Mononuclear cell (primary cell): ENCODE data around the gene AADACL3. TPM values are rescaled to one million over a fixed set of nuclear protein-coding genes. Genes with fewer than 3 reads are reported as not detected.
"Not testable (repeated sequence)": the region's sequence is repeated elsewhere in the genome, so short reads cannot be mapped to it uniquely, and the experiment has no call there.

Source experiments
- H3K27me3 ChIP-seq: 2 replicates; pipeline ENCODE4 v1.6.0; 2011; ENCODE audit warnings: low read length, control low read depth; ENCODE audit not compliant: insufficient read depth
- H3K4me1 ChIP-seq: 2 replicates; pipeline ENCODE4 v1.5.1; 2011; ENCODE audit warnings: mild to moderate bottlenecking, low read length, control low read depth; ENCODE audit not compliant: insufficient read depth
- H3K4me3 ChIP-seq: 2 replicates; pipeline ENCODE4 v1.5.1; 2011; ENCODE audit warnings: mild to moderate bottlenecking, low read length, moderate library complexity
- H3K9me3 ChIP-seq: 2 replicates; pipeline ENCODE4 v1.5.1; 2011; ENCODE audit warnings: low read depth, mild to moderate bottlenecking, control low read depth, low read length
- total RNA-seq: library from RNA; depleted of rRNA; stranded (reverse); fragments of >200 nt; gene quantifications from one replicate; pipeline ENCODE4 v1.2.3, GENCODE V29; 2012

The AADACL3 gene
- total RNA-seq, 1 donor = not detected

GRCh38 chr1:12708396-12709090, 7.4 kb upstream of the AADACL3 start:
- no peaks in the 10 kb centered on the region for H3K27me3 ChIP-seq
- no peak overlapping the region for H3K4me3 ChIP-seq
- no peaks in the 10 kb centered on the region for H3K9me3 ChIP-seq
- H3K4me1 ChIP-seq = no peaks in the 10 kb centered on the region

GRCh38 chr1:12709091-12709491, 6.8 kb upstream of the AADACL3 start:
- H3K9me3 ChIP-seq = no peaks in the 10 kb centered on the region
- no peak overlapping the region for H3K4me3 ChIP-seq
- no peaks in the 10 kb centered on the region for H3K4me1 ChIP-seq
- no peaks in the 10 kb centered on the region for H3K27me3 ChIP-seq

- Histone ChIP-seq H3K9me3 (no peaks in the 10 kb centered on the region), H3K4me3 (no peak overlapping the region), H3K27me3 (no peaks in the 10 kb centered on the region), H3K4me1 (no peaks in the 10 kb centered on the region)
These were observed 6.2 kb upstream of the AADACL3 start for GRCh38 chr1:12709696-12710095.

GRCh38 chr1:12711536-12711935, 4.4 kb upstream of the AADACL3 start:
- Histone ChIP-seq H3K4me1 (no peaks in the 10 kb centered on the region), H3K27me3 (no peaks in the 10 kb centered on the region), H3K9me3 (no peaks in the 10 kb centered on the region), H3K4me3 (no peak overlapping the region)

GRCh38 chr1:12712076-12712475, 3.8 kb upstream of the AADACL3 start:
- no peak overlapping the region for H3K4me3 ChIP-seq
- no peaks in the 10 kb centered on the region for H3K27me3 ChIP-seq
- H3K9me3 ChIP-seq = no peaks in the 10 kb centered on the region
- H3K4me1 ChIP-seq = no peaks in the 10 kb centered on the region

GRCh38 chr1:12712929-12713328, 3.0 kb upstream of the AADACL3 start:
- H3K9me3 ChIP-seq = no peaks in the 10 kb centered on the region
- H3K4me1 ChIP-seq = no peaks in the 10 kb centered on the region
- no peaks in the 10 kb centered on the region for H3K27me3 ChIP-seq
- no peak overlapping the region for H3K4me3 ChIP-seq

- not testable (repeated sequence) for H3K9me3 ChIP-seq, H3K27me3 ChIP-seq, H3K4me1 ChIP-seq, H3K4me3 ChIP-seq
These were observed 2.3 kb upstream of the AADACL3 start for GRCh38 chr1:12713651-12714050.

- Histone ChIP-seq H3K4me1 (no peaks in the 10 kb centered on the region), H3K4me3 (no peak overlapping the region)
These were observed 1.0 kb upstream of the AADACL3 start for GRCh38 chr1:12714710-12715475.

GRCh38 chr1:12717301-12717838, 1.5 kb downstream of the AADACL3 start:
- Histone ChIP-seq H3K4me3 (no peak overlapping the region), H3K9me3 (no peaks in the 10 kb centered on the region), H3K4me1 (no peaks in the 10 kb centered on the region), H3K27me3 (no peaks in the 10 kb centered on the region)

More at GRCh38 chr1:12714710-12715475, 1.0 kb upstream of the AADACL3 start:
- Histone ChIP-seq H3K9me3 (no peaks in the 10 kb centered on the region), H3K27me3 (no peaks in the 10 kb centered on the region)

GRCh38 chr1:12722626-12723025, 6.7 kb downstream of the AADACL3 start:
- Histone ChIP-seq H3K27me3 (peaks cover 4% of the 10 kb centered on the region), H3K9me3 (no peaks in the 10 kb centered on the region), H3K4me1 (no peaks in the 10 kb centered on the region), H3K4me3 (no peak overlapping the region)

- Histone ChIP-seq H3K4me1 (no peaks in the 10 kb centered on the region), H3K9me3 (no peaks in the 10 kb centered on the region), H3K4me3 (no peak overlapping the region), H3K27me3 (peaks cover 4% of the 10 kb centered on the region)
These were observed 12.5 kb downstream of the AADACL3 start for GRCh38 chr1:12728391-12728790.

GRCh38 chr1:12730156-12730555, 14.2 kb downstream of the AADACL3 start:
- Histone ChIP-seq H3K4me3 (no peak overlapping the region), H3K9me3 (no peaks in the 10 kb centered on the region), H3K27me3 (peaks cover 4% of the 10 kb centered on the region), H3K4me1 (no peaks in the 10 kb centered on the region)

GRCh38 chr1:12731084-12731483, 15.2 kb downstream of the AADACL3 start:
- H3K4me1 ChIP-seq, H3K4me3 ChIP-seq, H3K27me3 ChIP-seq, H3K9me3 ChIP-seq: not testable (repeated sequence)

- Histone ChIP-seq H3K4me3 (no peak overlapping the region), H3K9me3 (no peaks in the 10 kb centered on the region), H3K27me3 (peaks cover 14% of the 10 kb centered on the region), H3K4me1 (no peaks in the 10 kb centered on the region)
These were observed 18.7 kb downstream of the AADACL3 start for GRCh38 chr1:12734651-12735050.

GRCh38 chr1:12738934-12739333, 23.0 kb downstream of the AADACL3 start:
- Histone ChIP-seq H3K27me3 (peaks cover 14% of the 10 kb centered on the region), H3K4me3 (no peak overlapping the region), H3K4me1 (no peaks in the 10 kb centered on the region), H3K9me3 (no peaks in the 10 kb centered on the region)
